Suprapubic skin (tissue), 4 donors: Measurements from ENCODE around the gene MED13L. TPM values are rescaled to one million over a fixed set of nuclear protein-coding genes. Genes with fewer than 3 reads are reported as not detected.
"Not testable (repeated sequence)": the region's sequence is repeated elsewhere in the genome, so short reads cannot be mapped to it uniquely, and the experiment has no call there.

Source experiments
- DNase-seq, 2 donors: peaks; one replicate each; pipeline ENCODE4 v3.0.0-alpha.2; 2019; ENCODE audit warnings: low spot score in 2 of 2
- H3K27ac ChIP-seq: fragments of 200-600 bp; sonication (generic); one replicate; pipeline ENCODE4 v1.5.1; 2019
- H3K27me3 ChIP-seq: fragments of 200-600 bp; sonication (generic); one replicate; pipeline ENCODE4 v1.5.1; 2019
- H3K36me3 ChIP-seq: fragments of 200-600 bp; sonication (generic); one replicate; pipeline ENCODE4 v1.5.1; 2019
- H3K4me1 ChIP-seq: fragments of 200-600 bp; sonication (generic); one replicate; pipeline ENCODE4 v1.5.1; 2019
- H3K4me3 ChIP-seq: fragments of 200-600 bp; sonication (generic); one replicate; pipeline ENCODE4 v1.5.1; 2019; ENCODE audit warnings: mild to moderate bottlenecking
- H3K9me3 ChIP-seq: fragments of 200-600 bp; sonication (generic); one replicate; pipeline ENCODE4 v1.5.1; 2019
- EP300 ChIP-seq: sonication (generic); formaldehyde crosslinking; IDR thresholded peaks from one replicate; pipeline ENCODE4 v1.6.1; 2017; ENCODE audit warnings: antibody characterized with exemption
- POLR2A ChIP-seq, 2 donors: fragments of 450-650 bp; IDR thresholded peaks; one replicate each; pipeline ENCODE4 v1.6.1; 2017; ENCODE audit warnings: antibody characterized with exemption in 2 of 2, mild to moderate bottlenecking in 2 of 2, moderate library complexity in 2 of 2
- POLR2AphosphoS5 ChIP-seq, 3 donors: sonication (generic); formaldehyde crosslinking; IDR thresholded peaks; one replicate each; pipeline ENCODE4 v1.6.1; 2017; ENCODE audit warnings: antibody characterized with exemption in 3 of 3
- WGBS: methylation state at CpG from one replicate; pipeline ENCODE4 v1.1.5; 2018; 5-methylcytosine and 5-hydroxymethylcytosine counted together
- total RNA-seq, 4 donors: library from RNA; depleted of rRNA; stranded (reverse); fragments of >200 nt; gene quantifications; one replicate each; pipeline ENCODE4 v1.1.0, GENCODE V29; 2016
- TF ChIP-seq, protein P1 (sequence below), 2 donors: fragments of 200-600 bp in 1 of 2; fragments of 450-650 bp in 1 of 2; sonication (generic) in 1 of 2; IDR thresholded peaks; one replicate each; pipeline ENCODE4 v1.5.1; 2016 to 2019; ENCODE audit warnings: antibody characterized with exemption in 2 of 2, mild to moderate bottlenecking in 1 of 2, moderate library complexity in 1 of 2

MED13L gene
- total RNA-seq, 4 donors from 2014 or later, result 173 to 418 (median 228) TPM

DNA sequence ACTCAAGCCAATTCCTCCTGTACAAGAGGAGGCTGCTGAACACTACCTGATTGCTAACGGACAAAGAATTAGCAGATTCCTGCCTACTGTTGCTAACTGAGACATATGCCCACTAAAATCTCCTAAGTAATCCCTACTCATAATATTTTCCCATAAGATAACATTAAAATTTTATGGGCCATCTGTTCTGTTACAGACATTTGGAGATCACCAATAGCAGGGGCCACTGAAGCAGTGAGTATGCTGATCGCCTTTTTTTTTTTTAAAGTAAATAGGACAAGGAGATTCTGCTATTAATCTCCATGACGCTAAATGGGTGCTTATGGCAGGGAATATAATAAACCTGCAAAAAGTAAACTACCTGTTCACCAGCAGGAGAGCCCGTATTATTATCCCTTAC is 292.9 kb downstream of the MED13L start:
- Histone ChIP-seq H3K4me1 (peaks cover 5% of the 10 kb centered on the region), H3K36me3 (peaks cover 80% of the 10 kb centered on the region), H3K9me3 (no peaks in the 10 kb centered on the region), H3K27ac (no peak overlapping the region), H3K4me3 (no peak overlapping the region), H3K27me3 (no peaks in the 10 kb centered on the region)
- DNase-seq, result no peak
- TF ChIP-seq EP300 (no peak), POLR2AphosphoS5 (IDR thresholded peaks at IDR 0.05) (no peak), POLR2A (IDR thresholded peaks at IDR 0.05) (no peak)
- TF ChIP-seq, protein P1, sequence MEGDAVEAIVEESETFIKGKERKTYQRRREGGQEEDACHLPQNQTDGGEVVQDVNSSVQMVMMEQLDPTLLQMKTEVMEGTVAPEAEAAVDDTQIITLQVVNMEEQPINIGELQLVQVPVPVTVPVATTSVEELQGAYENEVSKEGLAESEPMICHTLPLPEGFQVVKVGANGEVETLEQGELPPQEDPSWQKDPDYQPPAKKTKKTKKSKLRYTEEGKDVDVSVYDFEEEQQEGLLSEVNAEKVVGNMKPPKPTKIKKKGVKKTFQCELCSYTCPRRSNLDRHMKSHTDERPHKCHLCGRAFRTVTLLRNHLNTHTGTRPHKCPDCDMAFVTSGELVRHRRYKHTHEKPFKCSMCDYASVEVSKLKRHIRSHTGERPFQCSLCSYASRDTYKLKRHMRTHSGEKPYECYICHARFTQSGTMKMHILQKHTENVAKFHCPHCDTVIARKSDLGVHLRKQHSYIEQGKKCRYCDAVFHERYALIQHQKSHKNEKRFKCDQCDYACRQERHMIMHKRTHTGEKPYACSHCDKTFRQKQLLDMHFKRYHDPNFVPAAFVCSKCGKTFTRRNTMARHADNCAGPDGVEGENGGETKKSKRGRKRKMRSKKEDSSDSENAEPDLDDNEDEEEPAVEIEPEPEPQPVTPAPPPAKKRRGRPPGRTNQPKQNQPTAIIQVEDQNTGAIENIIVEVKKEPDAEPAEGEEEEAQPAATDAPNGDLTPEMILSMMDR (IDR thresholded peaks at IDR 0.05), result no peak
- 97% methylated on average over 4 of the region's 4 CpGs for WGBS

DNA sequence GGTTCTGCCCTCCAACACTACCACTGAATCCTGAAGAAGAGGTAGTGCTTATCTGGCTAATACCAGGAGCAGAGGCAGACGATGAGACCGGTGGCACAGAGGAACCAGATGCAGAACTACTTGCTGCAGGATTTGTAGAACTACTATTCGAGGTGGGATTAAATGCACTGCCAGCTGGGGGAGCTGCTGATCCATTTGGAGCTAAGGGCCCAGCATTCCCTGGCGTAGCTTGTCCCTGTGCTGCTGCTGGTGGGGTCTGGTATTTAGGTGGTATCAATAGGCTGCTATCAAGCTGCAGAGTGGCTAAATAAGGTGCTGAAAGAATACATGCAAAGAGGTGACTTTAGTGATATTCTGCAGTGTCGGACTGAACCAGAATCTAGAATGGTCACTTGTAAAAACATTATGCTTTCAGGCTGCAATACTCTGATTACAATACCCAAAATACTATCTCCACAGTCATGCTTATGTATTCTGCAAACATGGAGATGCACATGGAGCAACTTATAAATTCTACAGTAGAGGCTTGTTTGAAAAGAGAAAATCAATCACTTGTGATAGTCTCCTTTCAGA is 294.2 kb downstream of the MED13L start:
- Histone ChIP-seq H3K9me3 (no peaks in the 10 kb centered on the region), H3K27ac (no peak overlapping the region), H3K4me1 (peaks cover 1% of the 10 kb centered on the region), H3K36me3 (peaks cover 93% of the 10 kb centered on the region), H3K4me3 (no peak overlapping the region), H3K27me3 (no peaks in the 10 kb centered on the region)
- TF ChIP-seq EP300, result no peak
- no peak for TF ChIP-seq POLR2AphosphoS5 (IDR thresholded peaks at IDR 0.05)
- TF ChIP-seq, protein P1 (IDR thresholded peaks at IDR 0.05), result no peak
- no peak for TF ChIP-seq POLR2A (IDR thresholded peaks at IDR 0.05)
- 80% methylated on average over 5 of the region's 5 CpGs for WGBS
- no peak for DNase-seq

DNA sequence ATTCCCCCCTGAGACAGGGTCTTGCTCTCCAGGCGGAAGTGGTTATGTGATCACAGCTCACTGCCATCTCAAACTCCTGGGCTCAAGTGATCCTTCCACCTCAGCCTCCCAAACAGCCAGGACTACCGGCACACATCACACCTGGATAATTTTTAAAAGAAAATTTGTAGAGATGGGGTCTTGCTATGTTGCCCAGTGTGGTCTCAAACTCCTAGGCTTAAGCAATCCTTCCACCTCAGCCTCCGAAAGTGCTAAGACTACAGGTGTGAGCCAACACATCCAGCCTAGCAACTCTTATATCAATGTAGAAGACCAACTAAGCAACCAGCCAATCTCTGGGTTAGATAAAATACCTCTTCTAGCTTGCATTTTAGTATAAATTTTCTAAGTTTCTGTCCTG is 297.2 kb downstream of the MED13L start:
- TF ChIP-seq EP300 (no peak), POLR2A (IDR thresholded peaks at IDR 0.05) (no peak), POLR2AphosphoS5 (IDR thresholded peaks at IDR 0.05) (no peak)
- TF ChIP-seq, protein P1 (IDR thresholded peaks at IDR 0.05), result no peak
- WGBS, result 90% methylated on average over 3 of the region's 3 CpGs

DNA sequence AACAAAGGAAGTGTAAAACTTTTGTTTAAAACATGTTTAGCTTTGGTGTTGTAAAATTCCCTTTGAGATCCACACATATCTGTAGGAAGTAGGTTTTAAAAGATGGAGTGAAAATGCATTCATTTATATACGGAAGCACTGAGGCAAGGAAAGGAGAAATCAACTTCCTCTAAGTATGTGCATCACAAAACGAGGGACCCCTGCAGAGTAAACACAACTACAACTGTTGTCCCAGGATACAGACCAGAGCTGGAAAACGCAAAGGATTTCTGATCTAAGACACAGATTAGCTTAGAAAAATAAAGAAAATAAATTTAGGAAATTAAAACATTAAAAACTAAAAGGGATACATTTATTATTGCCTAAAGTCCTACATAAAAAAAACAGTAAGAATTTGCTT is 297.6 kb downstream of the MED13L start:
- Histone ChIP-seq H3K4me3 (no peak overlapping the region), H3K27ac (no peak overlapping the region), H3K9me3 (no peaks in the 10 kb centered on the region), H3K36me3 (peaks cover 86% of the 10 kb centered on the region), H3K4me1 (no peaks in the 10 kb centered on the region), H3K27me3 (no peaks in the 10 kb centered on the region)
- DNase-seq, result no peak
- WGBS, result 80% methylated on average over 3 of the region's 3 CpGs
- no peak for TF ChIP-seq POLR2AphosphoS5 (IDR thresholded peaks at IDR 0.05)
- TF ChIP-seq POLR2A (IDR thresholded peaks at IDR 0.05), result no peak
- no peak for TF ChIP-seq EP300
- TF ChIP-seq, protein P1 (IDR thresholded peaks at IDR 0.05), result no peak

More for the DNA sequence above, 297.2 kb downstream of the MED13L start:
- H3K4me1 ChIP-seq, result no peaks in the 10 kb centered on the region
- no peak overlapping the region for H3K4me3 ChIP-seq
- no peak for DNase-seq
- peaks cover 84% of the 10 kb centered on the region for H3K36me3 ChIP-seq
- H3K9me3 ChIP-seq, result no peaks in the 10 kb centered on the region
- H3K27ac ChIP-seq, result no peak overlapping the region
- H3K27me3 ChIP-seq, result no peaks in the 10 kb centered on the region

GRCh38 chr12:115979351-115979750 is 298.1 kb downstream of the MED13L start:
- no peaks in the 10 kb centered on the region for H3K27me3 ChIP-seq
- no peak overlapping the region for H3K27ac ChIP-seq
- TF ChIP-seq POLR2AphosphoS5 (IDR thresholded peaks at IDR 0.05) (no peak), POLR2A (IDR thresholded peaks at IDR 0.05) (no peak), EP300 (no peak)
- TF ChIP-seq, protein P1 (IDR thresholded peaks at IDR 0.05), result no peak
- peaks cover 83% of the 10 kb centered on the region for H3K36me3 ChIP-seq
- no peak for DNase-seq
- H3K4me1 ChIP-seq, result no peaks in the 10 kb centered on the region
- no peak overlapping the region for H3K4me3 ChIP-seq
- no peaks in the 10 kb centered on the region for H3K9me3 ChIP-seq

DNA sequence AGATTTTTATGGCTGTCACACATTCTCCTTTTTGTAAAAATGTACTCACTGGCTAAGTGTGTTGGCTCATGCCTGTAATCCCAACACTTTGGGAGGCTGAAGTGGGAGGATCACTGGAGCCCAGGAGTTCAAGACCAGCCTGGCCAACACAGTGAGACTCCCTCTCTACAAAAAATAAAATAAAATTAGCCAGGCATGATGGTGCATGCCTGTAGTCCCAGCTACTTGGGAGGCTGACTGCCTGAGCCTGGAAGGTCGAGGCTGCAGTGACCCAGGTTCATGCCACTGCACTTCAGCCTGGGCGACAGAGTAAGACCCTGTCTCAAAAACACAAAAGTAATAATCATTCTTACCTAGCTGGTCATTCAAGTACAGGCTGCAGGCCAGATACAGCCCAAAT is 300.7 kb downstream of the MED13L start:
- H3K4me3 ChIP-seq, H3K27ac ChIP-seq, H3K27me3 ChIP-seq, H3K9me3 ChIP-seq, H3K4me1 ChIP-seq, DNase-seq: not testable (repeated sequence)
- peaks cover 81% of the 10 kb centered on the region for H3K36me3 ChIP-seq
- 90% methylated on average over 2 of the region's 2 CpGs for WGBS
